NCI-H2171 (cell line): ENCODE data around the gene LRIG1.

ENCODE experiments used
- DNase-seq: peaks from one replicate; lab custom pipeline; 2025; lab: John Stamatoyannopoulos, UW

The LRIG1 gene

DNA sequence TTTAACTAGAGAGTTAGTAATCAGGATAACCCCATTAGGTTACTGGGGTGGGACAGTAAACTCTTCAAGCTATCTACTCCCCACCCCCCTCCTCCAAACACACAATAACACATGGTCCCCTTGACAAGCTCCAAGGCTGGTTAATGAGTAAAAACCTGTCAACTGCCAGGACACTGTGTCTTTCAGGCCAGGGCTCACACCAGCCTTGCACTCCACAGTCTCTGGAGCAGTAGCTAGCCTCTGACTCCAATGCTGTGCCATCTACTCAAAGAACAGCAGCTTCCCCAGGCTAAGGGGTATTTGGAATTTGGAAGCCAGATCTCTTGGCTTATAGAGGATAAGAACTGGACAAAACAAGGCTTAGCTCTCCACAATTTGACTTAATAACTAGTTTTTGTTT, 115.8 kb downstream of the LRIG1 start:
- no peak for DNase-seq

DNA sequence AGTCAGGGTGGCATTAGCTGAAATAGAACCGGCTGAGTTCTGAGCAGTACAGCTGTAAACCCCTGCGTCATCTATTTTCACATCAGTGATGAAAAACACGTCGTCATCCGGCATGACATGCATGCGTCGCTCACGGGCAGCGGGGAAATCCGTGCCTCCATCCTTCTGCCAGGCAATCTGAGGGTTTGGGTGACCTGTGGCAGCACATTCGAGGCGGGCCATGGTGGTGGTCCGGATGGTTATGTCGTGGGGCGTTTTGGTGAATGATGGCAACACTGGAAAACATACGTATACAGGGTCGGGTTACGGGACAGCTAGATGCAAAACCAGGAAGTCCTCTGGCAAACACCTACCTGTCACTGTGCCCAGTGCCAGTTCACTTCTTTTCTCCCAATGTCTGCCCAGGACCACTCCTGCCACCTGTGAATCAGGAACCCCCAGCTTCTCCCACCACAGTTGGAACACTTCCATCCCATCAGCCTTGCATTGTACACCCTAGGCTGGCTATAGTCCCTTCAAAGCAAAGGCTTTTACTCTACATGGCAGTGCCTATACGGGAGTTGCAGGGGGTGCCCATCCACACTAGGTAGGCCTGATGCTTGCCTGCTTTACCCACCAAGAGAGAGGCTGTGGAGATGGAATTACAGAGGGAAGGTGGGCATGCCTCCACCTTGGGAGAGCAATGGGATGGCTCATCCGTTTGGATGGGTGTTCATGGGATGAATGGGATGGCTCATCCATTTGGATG, 116.7 kb downstream of the LRIG1 start:
- DNase-seq: no peak

DNA sequence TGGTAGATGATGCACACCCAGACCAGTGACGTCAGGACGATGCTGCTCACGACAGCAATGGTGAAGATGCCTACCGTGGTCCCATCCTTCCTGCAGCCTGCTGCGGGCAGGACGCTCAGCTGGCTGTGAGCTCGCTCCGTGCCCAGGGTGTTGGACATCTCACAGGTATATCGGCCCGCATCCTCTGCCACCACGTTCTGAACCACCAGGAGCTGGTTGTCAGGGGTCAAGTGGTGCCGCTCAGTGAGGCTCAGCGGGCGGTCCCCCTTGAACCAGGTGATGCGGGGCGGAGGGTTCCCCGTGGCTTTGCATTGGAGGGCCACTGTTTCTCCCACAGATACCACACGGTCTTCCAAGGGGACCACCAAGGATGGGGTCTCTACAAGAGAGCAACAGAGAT, 117.8 kb downstream of the LRIG1 start:
- no peak for DNase-seq

DNA sequence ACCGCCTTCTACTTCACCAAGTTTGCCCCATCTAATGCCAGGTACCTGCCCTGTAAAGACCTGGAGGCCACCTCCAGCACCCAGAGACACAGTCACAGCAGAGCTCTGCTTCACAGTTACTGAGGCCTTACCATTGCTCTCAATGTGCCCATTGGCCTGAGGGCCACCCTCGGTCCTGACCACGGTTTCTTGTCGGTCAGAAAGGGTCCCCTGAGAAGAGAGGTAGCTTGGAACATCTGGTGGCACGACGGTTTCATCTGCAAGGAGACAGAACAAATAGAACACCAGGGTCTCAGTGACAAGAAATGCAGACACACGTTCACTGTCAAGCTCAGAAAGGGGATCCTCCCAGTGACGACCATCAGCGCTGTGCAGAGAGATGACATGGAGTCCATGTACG, 118.7 kb downstream of the LRIG1 start:
- DNase-seq: no peak

DNA sequence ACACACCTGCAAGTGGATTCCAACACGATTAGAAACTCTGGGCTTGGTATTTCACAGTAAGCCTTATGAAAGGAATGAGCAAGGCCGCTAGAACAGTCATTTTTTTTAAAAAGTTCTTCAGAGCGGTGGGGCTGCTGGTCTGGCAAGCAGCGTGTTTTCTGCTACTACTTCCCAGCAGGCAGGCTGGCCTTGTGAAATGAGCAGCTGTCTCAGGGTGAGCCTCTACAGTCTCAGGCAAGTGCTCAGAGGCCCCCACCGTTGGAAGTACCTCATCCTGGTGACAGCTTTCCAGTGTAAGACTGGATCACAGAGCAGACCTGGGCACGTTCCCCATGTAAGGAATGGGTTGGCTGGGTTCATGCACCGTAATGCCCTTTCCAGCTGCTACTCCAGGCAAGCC, 119.2 kb downstream of the LRIG1 start:
- no peak for DNase-seq

DNA sequence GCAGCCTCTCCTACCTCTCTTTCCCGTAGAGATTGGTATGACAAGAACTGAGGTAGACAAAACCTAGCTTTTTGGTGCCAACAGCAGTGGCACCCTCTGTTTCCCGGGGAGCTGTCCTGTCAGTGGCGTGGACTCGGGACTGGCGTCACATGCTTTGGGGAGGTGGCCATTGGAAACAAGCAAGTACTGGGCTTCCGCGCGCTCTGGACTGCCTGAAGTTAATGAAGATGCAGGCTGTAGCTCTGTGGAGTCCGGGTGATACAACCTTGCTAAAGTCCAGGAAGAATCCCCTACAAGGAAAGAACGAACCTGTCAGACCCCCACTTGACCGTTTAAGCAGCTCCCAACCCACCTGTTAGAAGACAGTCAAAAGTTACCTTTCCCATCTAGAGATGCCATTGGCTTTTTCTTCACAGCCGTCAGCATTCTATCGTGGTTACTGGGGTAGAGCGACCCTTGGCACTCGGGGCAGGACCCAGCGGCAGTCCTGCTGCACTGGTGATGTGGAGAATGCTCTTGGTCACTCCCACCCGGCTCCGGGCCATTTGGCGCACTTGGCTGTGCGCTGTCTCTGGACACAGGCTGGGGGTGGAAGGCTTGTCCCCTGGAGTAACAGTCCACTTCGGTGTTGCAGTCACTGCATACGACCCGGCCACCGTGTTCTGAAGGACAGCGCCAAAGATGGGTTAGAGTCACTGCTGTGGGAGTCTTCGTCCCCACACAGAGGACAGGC, 120.5 kb downstream of the LRIG1 start:
- no peak for DNase-seq

DNA sequence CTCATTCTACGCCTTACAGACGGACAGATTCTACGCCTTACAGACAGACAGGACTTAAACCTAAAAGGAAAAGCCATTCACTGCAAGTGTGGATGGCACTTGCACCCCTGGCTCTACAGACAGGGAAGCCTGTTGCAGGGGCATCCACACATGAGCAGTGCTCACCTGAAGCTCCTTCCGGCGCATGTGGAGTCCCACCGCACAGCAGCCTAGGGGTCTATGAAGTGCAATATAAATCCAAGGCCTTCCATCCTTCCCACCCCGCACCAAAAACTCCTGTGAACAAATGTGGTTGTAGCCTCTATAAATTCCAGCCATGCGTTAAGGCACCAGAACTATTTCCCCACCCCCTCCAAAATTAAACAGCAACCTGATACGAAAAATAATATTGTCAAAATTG, 121.3 kb downstream of the LRIG1 start:
- DNase-seq: no peak

DNA sequence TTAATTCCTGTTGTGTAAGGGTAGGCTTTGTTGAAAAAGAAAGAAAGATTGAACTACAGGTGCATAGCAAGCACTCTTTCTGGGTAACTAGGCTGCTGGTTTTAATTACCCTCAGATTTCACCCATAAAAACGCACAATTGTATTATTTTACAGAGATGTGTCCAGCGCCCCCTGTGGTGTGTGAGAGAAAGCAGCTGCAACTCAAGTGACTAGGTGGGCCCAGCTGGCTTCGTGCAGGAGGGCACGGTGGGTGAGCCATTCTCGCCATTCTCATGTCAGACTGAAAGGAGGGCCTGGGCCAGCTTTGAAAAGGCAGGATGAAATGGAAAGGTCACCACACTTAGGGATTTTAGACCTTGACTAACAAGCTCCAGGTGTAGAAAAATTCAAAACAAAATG, 122.6 kb downstream of the LRIG1 start:
- no peak for DNase-seq

DNA sequence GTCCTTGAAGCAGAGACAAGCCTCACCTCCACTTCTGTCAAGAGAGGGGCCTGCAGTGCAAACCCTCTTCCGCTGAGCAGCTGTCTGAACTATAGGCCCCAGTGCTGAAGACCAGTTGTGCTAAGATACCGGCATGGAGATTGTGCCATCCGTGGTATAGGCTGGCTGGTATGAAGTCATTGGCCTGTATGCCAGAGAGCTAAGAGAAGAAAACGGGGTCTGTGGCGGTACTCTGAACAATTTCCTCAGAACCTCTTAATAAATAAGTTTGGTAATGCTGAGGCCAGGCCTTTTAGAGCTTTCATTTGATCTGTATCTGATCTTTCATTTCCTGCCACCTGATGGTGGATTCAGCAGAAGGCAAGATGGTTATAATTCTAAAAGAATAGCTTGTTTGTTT, 123.0 kb downstream of the LRIG1 start:
- no peak for DNase-seq

DNA sequence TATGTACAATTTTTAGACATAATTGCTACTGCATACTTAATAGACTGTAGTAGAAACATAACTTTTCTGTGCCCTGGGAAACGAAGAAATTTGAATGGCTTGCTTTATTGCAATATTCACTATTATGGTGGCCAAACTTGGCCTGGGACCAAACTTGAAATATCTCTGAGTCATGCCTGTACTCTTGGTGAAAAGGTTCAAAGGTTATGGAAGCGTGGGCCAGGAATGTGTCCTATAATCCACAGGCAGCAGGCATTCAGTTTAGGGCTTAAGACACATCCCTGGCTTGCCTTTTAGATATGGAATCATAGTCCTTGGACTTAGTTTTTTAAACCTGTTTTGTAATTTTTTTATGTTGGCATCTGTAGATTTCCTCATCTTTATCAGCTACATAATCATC, 124.3 kb downstream of the LRIG1 start:
- DNase-seq: no peak

DNA sequence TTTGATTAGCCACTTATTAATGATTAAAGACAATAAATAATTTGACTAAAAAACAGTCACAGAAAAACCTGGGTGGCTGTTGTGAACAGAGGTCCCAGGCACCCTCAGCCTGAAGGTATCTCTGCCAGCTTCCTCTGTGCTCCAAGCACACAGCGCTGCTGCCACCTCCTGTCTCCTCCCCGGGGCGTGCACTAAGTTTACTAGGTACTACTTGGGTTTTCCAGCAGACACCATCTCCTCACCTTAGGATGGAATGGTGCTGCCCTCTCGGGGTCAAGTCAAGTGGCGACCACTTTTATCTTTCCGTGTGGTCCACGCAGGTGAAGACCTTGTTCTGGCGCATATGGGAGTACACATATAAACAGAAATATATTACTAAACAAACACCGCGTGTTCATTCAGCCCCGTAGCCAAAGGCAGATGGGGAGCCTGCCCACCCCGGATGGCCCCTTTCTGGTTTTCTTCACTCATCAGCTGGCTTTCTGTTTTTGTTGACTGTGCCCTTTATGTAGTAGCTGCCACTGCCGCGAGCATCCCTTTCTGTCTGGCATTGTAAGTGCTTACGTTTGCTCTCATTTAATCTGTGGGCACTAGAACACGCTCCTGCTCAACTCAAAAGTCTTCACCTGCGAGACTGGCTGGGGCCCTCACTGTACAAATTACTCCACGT, 128.0 kb downstream of the LRIG1 start:
- DNase-seq: no peak

DNA sequence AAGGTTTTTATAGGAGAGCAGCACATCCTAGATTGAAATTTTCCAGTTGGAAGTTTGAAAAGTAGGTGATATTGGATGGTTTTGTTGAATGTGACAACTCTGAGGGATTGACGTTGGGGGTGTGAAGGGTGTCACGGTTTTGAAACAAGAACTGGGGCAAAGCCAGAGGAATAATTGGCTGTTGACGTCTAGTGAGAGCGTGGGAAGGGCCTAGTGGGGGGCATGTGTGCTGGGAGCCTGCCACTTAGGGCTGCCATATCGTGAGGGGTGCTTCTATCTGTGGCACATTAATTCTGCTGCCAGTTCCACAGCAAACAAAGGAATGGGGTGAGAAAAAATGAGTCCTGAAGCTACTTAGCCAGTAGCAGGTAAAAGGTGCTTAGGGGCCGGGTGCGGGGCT, 129.4 kb downstream of the LRIG1 start:
- DNase-seq: no peak

DNA sequence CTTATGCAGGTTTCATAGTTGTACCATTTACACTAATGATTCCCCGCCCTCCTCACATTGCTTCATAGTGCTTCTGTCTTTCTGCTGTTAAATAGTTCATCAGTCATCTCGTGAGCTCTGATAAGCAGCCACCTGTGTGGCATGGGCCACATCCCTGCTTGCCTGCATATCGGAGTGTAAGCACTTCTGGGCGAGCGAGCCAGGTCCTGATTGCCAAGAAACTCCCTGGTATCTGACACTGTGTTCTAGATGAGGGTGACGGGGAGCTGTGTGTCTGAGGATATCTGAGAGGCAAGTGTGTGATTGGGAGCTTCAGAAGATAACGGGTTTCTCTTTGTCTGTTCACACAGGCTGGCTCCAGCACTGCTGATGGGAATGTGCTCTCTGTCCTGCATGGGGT, 130.6 kb downstream of the LRIG1 start:
- DNase-seq: no peak

DNA sequence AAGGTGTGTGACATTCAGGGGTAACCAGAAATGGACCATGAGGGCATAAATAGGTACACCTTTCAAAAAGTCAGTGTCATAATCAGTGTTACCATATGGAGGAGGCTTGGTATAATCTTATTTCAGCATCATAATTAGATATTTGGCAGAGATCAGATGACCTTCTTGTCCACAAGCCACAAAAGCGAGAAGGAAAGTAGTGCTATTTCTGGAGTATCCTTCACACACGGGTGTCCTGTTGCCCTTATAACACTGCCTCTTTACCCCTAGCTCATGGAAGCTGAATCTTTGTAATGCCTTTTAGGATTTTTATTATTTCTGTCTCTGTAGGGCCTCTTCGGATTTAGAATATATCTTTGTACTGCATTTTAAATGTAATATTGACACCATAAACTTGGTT, 132.8 kb downstream of the LRIG1 start:
- no peak for DNase-seq

DNA sequence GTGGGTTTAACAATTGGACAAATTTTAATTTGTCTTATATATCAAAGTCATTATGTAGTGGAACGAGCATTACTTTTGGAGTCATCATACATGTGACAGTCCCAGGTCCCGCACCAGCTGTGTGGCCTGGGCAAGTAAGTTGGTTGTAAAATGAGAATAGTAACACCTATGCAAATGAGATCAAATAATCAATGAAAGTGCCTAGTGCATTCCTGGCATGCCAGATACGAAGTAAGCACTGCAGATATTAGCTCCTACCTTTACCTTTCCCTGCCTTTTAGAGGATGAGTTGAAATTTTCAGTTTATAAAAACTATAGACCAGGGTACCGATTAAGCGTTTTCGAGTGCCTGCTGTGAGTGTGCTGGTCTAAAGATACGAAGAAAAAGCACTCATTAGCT, 134.1 kb downstream of the LRIG1 start:
- no peak for DNase-seq

DNA sequence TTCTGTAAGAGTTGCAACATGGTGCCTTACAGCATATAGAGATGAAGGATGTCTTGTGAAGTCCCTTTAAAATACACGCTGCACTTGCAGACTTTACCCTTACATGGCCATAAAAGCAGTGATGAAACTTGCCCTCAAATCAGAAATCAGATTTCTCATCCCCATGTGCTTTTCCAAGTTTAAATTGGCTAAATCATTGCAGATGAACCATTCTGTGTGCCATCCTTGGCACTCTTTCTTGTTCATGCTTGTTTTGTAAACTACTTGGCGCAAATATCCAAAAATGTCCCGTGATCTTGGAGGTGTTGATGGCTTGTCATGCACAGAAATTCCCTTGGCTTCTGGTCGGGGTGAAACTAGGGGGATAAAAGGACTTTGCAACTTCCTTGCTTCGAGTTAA, 135.7 kb downstream of the LRIG1 start:
- DNase-seq: no peak

DNA sequence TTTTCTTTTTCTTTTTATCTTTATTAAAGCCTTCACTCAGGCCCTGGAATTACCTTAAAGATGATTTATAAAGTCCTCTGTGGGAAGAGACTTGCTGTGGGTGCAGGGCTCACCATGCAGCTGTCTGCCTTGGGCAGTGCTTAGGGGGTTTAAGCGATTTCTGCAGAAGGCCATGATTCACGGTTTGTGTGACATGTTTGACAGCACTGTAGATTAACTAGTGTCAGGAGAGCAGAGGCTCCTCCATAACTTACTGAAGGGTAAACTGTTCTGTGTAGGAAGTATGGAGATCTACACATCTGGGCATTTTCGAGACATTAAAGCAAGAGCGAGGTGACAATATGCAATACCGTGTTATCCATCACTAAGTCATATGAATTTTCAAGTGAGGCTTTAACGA, 137.7 kb downstream of the LRIG1 start:
- DNase-seq: no peak

DNA sequence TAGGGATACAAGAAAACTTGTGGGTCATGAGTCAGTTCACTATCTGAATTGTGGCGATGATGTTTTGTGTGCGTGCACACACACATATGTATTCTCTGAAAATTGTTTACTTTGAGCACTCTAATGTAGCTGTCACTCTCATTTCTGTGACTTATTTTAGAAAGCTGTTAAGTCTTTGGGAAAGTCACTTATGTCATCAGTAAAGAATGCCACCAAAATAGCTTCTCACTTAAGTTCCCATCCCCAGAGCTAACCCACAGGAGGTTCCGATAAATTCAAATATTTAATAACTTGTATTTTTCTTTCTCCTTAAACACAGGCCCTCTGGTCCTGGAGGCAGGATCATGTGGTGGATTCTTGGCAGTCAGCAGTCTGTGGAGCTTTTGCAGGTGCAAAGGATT, 138.3 kb downstream of the LRIG1 start:
- DNase-seq: no peak

DNA sequence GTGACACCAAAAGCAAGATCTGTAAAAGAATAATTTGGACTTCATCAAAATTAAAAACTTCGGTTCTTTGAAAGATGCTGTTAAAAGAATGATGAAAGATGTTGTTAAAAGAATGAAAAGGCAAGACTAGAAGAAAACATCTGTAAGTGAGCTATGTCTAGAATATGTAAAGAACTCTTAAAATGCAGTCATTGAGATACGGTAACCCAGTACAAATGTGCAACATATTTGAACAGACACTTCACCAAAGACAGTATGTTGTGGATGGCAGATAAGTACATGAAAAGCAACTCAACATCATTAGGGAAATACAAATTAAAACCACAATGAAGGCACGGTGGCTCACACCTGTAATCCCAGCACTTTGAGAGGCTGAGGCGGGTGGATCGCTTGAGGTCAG, 139.5 kb downstream of the LRIG1 start:
- DNase-seq: no peak

DNA sequence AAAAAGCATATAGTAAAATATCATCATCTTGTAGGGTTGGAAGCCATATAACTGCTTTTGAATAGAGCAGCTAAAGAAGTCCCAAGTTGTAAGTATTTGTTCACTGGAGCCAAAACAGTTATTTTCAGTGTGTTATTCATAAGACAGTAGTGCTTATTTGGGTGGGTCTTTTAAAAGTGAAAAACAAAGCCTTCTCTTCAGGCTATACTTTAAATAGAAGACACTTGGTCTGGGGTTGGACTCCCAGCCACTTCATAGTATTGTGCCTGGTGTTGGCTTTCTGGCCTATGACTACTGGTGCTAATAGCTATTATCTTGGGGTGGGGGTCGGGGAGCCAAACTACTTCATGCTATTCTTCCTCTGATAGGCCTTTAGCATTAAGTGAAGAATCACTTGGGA, 144.8 kb downstream of the LRIG1 start:
- DNase-seq: no peak

DNA sequence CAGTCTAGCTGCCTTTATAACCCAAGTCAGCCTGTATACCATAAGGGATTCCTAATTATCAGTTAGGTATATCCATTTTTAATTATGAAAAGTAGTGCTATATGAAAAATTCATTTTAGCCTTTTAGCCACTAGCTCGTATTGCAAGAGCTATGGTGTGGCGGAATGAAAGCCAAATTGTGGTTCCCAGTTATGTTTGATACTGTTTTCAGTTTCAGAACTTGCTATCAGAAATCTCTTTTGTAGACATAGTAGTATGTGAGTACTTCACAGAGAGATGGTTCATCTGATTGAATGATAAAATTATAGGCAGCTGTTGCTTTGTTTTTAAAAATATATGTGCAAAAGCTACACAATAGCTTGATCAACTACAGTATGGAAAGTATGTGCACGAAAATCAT, 145.4 kb downstream of the LRIG1 start:
- no peak for DNase-seq

DNA sequence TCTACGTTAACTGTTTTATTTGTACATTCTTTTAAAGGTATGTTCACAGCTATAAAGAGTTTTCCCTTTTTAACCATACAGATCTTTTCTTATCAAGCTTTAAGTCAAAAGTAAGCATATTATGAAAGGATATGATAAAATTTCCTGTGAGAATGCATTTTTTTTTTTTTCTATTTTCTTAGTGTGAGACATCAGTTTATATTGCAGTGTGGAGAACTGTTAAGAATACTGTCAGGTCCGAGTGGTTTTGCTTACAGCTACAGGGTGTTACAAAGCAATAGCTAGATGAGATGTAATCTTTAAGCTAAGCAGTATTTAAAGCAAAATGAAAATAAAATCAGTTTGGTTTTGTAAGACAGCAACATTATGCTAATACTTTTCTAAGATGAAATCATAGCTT, 146.8 kb downstream of the LRIG1 start:
- DNase-seq: no peak

DNA sequence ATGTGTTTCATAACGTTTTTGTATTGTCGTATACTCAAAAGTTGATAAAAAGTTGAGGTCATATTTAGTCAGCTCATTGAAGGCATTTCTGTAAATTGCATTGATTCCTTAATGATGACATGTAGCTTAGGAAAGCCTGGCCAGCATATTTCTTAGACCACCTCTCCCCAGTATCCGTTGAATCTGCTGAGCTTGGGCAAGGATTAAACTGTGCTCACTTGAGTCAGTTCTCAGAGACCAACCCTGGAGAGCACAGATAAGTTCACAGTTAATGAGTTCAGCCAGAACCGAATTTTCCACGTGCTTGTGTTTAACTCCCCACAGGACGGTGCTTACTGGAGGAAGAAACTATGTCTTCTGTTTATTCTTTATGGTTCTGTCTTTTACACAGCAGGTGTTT, 147.3 kb downstream of the LRIG1 start:
- DNase-seq: no peak
